Measurements from ENCODE around the gene BEND6. TPM values are rescaled to one million over a fixed set of nuclear protein-coding genes. Genes with fewer than 3 reads are reported as not detected.

The BEND6 gene
- total RNA-seq, 1 experiment from 2014 or later, result 0.58 TPM

DNA sequence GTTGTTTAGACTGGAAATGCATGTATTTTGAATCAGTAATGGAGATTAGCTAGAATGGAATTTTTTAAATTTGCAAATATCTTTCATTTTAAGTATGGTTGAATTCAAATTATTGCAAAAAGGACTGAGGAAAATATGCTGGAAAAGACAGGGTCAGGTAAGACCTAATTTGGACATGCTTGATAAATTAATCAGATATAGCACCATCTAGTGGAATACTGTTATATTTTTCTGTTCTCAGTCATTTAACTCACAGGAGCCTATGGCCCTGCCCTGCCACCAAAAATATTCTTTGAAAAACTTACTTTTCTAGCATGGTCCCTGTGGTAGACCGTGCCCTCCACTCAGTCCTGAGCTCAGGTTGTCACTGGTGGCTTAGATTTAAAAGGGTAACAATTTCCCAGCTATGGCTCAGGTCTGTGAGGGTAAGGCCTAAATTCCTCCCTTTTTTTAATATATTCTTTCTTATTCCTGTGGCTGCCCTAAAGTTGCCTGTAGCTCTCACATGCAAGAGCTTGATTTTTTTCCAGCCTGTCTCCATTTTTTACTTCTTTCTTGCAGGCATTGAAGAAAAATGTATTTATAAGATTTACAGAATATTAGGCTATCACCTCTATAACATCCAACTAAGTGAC, 66.3 kb downstream of the BEND6 start:
- H3K4me2 ChIP-seq (ENCODE audit: low read length), result no peak overlapping the region
- ATAC-seq, result peak; percentile 95
- H3K9ac ChIP-seq (ENCODE audit: low read length), result no peak overlapping the region
- H4K20me1 ChIP-seq (ENCODE audit: low read length), result no peaks in the 10 kb centered on the region
- no TSS peak for BruUV-seq (replicated peaks)
- H3K4me3 ChIP-seq (ENCODE audit: low read length), result no peak overlapping the region
- H3F3A ChIP-seq (ENCODE audit: low read length, unreplicated experiment), result no peaks in the 10 kb centered on the region
- H3K9me2 ChIP-seq (replicated peaks; ENCODE audit: low read length), result no peaks in the 10 kb centered on the region
- H3K79me2 ChIP-seq (ENCODE audit: low read length), result no peaks in the 10 kb centered on the region
- H2AFZ ChIP-seq (ENCODE audit: low read length), result no peak overlapping the region
- peaks cover 17% of the 10 kb centered on the region for H3K9me3 ChIP-seq (ENCODE audit: low read length)
- DNase-seq, result peak; percentile 81
- no peak overlapping the region for H3K27ac ChIP-seq (ENCODE audit: low read length)
- ChIA-PET POLR2A (ENCODE audit: unreplicated experiment) (no interaction called here), CTCF (no interaction called here)
- H3K27me3 ChIP-seq (ENCODE audit: low read length), result no peaks in the 10 kb centered on the region
- no peaks in the 10 kb centered on the region for H3K4me1 ChIP-seq (ENCODE audit: insufficient read depth, low read length)
- H3K36me3 ChIP-seq (ENCODE audit: low read depth, low read length), result no peaks in the 10 kb centered on the region
- TF ChIP-seq, protein P1, sequence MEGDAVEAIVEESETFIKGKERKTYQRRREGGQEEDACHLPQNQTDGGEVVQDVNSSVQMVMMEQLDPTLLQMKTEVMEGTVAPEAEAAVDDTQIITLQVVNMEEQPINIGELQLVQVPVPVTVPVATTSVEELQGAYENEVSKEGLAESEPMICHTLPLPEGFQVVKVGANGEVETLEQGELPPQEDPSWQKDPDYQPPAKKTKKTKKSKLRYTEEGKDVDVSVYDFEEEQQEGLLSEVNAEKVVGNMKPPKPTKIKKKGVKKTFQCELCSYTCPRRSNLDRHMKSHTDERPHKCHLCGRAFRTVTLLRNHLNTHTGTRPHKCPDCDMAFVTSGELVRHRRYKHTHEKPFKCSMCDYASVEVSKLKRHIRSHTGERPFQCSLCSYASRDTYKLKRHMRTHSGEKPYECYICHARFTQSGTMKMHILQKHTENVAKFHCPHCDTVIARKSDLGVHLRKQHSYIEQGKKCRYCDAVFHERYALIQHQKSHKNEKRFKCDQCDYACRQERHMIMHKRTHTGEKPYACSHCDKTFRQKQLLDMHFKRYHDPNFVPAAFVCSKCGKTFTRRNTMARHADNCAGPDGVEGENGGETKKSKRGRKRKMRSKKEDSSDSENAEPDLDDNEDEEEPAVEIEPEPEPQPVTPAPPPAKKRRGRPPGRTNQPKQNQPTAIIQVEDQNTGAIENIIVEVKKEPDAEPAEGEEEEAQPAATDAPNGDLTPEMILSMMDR (conservative IDR thresholded peaks at IDR 0.05; ENCODE audit: low read depth, low read length), result peak; percentile 70
- no peak for TF ChIP-seq EZH2phosphoT487 (IDR thresholded peaks at IDR 0.05; ENCODE audit: borderline replicate concordance, low read length)
- intact Hi-C loops (cut with micrococcal nuclease), result loop anchor here (1.0 to 10.0 kb wide), 3 partner anchors 60 to 294 kb away; partner anchors contain the start of gene PRIM2

DNA sequence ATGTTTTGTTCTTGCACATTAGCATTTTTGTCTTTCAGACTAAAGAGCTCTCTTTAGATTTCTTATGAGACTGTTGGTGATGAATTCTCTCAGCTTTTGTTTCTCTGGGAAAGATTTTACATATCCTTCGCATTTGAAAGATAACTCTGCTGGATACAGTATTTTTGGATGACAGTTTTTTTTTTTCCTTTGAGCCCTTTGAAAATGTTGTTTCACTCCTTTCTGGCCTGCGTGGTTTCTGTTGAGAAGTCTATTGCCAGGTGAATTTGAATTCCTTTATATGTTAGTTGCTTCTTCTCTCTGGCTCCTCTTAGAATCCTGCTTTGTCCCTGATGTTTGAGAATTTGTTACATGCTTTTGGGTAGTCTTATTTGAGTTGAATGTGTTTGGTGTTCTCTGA, 69.4 kb downstream of the BEND6 start:
- no peak overlapping the region for H3K27ac ChIP-seq (ENCODE audit: low read length)
- H3K4me3 ChIP-seq (ENCODE audit: low read length), result no peak overlapping the region
- no peaks in the 10 kb centered on the region for H3K9me2 ChIP-seq (replicated peaks; ENCODE audit: low read length)
- H3K9ac ChIP-seq (ENCODE audit: low read length), result no peak overlapping the region
- H2AFZ ChIP-seq (ENCODE audit: low read length), result no peak overlapping the region
- TF ChIP-seq EZH2phosphoT487 (IDR thresholded peaks at IDR 0.05; ENCODE audit: borderline replicate concordance, low read length) (no peak), EZH2 (IDR thresholded peaks at IDR 0.05; ENCODE audit: low read length, unreplicated experiment) (no peak)
- TF ChIP-seq, protein P1 (conservative IDR thresholded peaks at IDR 0.05; ENCODE audit: low read depth, low read length), result no peak
- H3K79me2 ChIP-seq (ENCODE audit: low read length), result no peaks in the 10 kb centered on the region
- peaks cover 17% of the 10 kb centered on the region for H3K9me3 ChIP-seq (ENCODE audit: low read length)
- H3K36me3 ChIP-seq (ENCODE audit: low read depth, low read length), result no peaks in the 10 kb centered on the region
- ChIA-PET CTCF (no interaction called here), POLR2A (ENCODE audit: unreplicated experiment) (no interaction called here)
- no peak for DNase-seq
- intact Hi-C loops (cut with micrococcal nuclease), result loop anchor here (10.0 kb wide), 1 partner anchor 290 kb away; the partner anchor contains the start of gene PRIM2
- no peaks in the 10 kb centered on the region for H3K27me3 ChIP-seq (ENCODE audit: low read length)
- no peak for ATAC-seq
- no peaks in the 10 kb centered on the region for H3F3A ChIP-seq (ENCODE audit: low read length, unreplicated experiment)
- no peak overlapping the region for H3K4me2 ChIP-seq (ENCODE audit: low read length)
- no TSS peak for BruUV-seq (replicated peaks)
- H3K4me1 ChIP-seq (ENCODE audit: insufficient read depth, low read length), result peaks cover 26% of the 10 kb centered on the region
- no peaks in the 10 kb centered on the region for H4K20me1 ChIP-seq (ENCODE audit: low read length)

DNA sequence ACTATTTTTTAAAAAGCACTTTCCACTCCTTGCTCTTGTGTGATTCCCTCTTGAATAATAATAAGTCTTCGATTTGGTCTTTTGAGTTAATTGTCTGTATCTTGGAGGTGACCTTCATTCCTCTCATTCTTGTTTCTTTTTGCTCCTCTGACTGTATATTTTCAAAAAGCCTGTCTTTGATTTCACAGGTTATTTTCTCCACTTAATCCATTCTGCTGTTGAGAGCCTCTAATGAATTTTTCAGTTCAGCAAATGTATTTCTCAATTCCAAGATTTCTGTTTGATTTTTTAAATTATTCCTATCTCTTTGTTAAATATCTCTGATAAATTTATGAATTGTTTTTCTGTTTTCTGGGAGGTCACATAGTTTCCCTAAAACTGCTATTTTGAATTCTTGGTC, 69.9 kb downstream of the BEND6 start:
- DNase-seq, result no peak
- H3K9me3 ChIP-seq (ENCODE audit: low read length), result peaks cover 17% of the 10 kb centered on the region
- H2AFZ ChIP-seq (ENCODE audit: low read length), result no peak overlapping the region
- no TSS peak for BruUV-seq (replicated peaks)
- H3K4me1 ChIP-seq (ENCODE audit: insufficient read depth, low read length), result peaks cover 29% of the 10 kb centered on the region
- TF ChIP-seq EZH2 (IDR thresholded peaks at IDR 0.05; ENCODE audit: low read length, unreplicated experiment), result no peak
- intact Hi-C loops (cut with micrococcal nuclease), result loop anchor here (10.0 kb wide), 1 partner anchor 290 kb away; the partner anchor contains the start of gene PRIM2
- H3K4me2 ChIP-seq (ENCODE audit: low read length), result no peak overlapping the region
- no peak overlapping the region for H3K27ac ChIP-seq (ENCODE audit: low read length)
- H3K4me3 ChIP-seq (ENCODE audit: low read length), result no peak overlapping the region
- H3K36me3 ChIP-seq (ENCODE audit: low read depth, low read length), result no peaks in the 10 kb centered on the region
- no peaks in the 10 kb centered on the region for H3F3A ChIP-seq (ENCODE audit: low read length, unreplicated experiment)
- no peaks in the 10 kb centered on the region for H3K27me3 ChIP-seq (ENCODE audit: low read length)
- H3K9ac ChIP-seq (ENCODE audit: low read length), result no peak overlapping the region
- H3K79me2 ChIP-seq (ENCODE audit: low read length), result no peaks in the 10 kb centered on the region
- ChIA-PET CTCF (no interaction called here), POLR2A (ENCODE audit: unreplicated experiment) (no interaction called here)
- no peak for ATAC-seq
- no peaks in the 10 kb centered on the region for H3K9me2 ChIP-seq (replicated peaks; ENCODE audit: low read length)
- H4K20me1 ChIP-seq (ENCODE audit: low read length), result no peaks in the 10 kb centered on the region
